Putamen (tissue), 1 donor: Measurements from ENCODE around the gene NFXL1.

Experiments used
- DNase-seq: peaks from one replicate; pipeline ENCODE4 v3.0.0-alpha.2; 2016; ENCODE audit warnings: low spot score

Gene NFXL1

GRCh38 chr4:47882228-47882627 is 32.2 kb downstream of the NFXL1 start:
- no peak for DNase-seq

GRCh38 chr4:47879458-47879857 is 34.9 kb downstream of the NFXL1 start:
- DNase-seq, result no peak

- no peak for DNase-seq
Observed at GRCh38 chr4:47876784-47877546, 37.4 kb downstream of the NFXL1 start.

- DNase-seq, result no peak
Observed at GRCh38 chr4:47876310-47876709, 38.1 kb downstream of the NFXL1 start.

GRCh38 chr4:47873877-47874541 is 40.4 kb downstream of the NFXL1 start:
- DNase-seq, result no peak

GRCh38 chr4:47863486-47863885 is 50.9 kb downstream of the NFXL1 start:
- DNase-seq, result no peak

- no peak for DNase-seq
Observed at GRCh38 chr4:47862297-47862696, 52.1 kb downstream of the NFXL1 start.

- no peak for DNase-seq
Observed at GRCh38 chr4:47860305-47860704, 54.1 kb downstream of the NFXL1 start.

GRCh38 chr4:47858006-47858405 is 56.4 kb downstream of the NFXL1 start:
- no peak for DNase-seq

- no peak for DNase-seq
Observed at GRCh38 chr4:47856713-47857112, 57.7 kb downstream of the NFXL1 start.

- no peak for DNase-seq
Observed at GRCh38 chr4:47855350-47855749, 59.0 kb downstream of the NFXL1 start.

GRCh38 chr4:47852136-47852535 is 62.2 kb downstream of the NFXL1 start:
- DNase-seq, result no peak

GRCh38 chr4:47849466-47849865 is 64.9 kb downstream of the NFXL1 start:
- no peak for DNase-seq

- DNase-seq, result no peak
Observed at GRCh38 chr4:47848041-47848440, 66.3 kb downstream of the NFXL1 start.

- DNase-seq, result no peak
Observed at GRCh38 chr4:47842985-47843384, 71.4 kb downstream of the NFXL1 start.

- DNase-seq, result no peak
Observed at GRCh38 chr4:47840291-47840690, 74.1 kb downstream of the NFXL1 start.

- peak; percentile 60 for DNase-seq
Observed at GRCh38 chr4:47839259-47839658, 75.1 kb downstream of the NFXL1 start.

GRCh38 chr4:47838445-47838844 is 75.9 kb downstream of the NFXL1 start:
- DNase-seq, result no peak

GRCh38 chr4:47837908-47838294 is 76.5 kb downstream of the NFXL1 start, which contains the start of gene CORIN:
CORIN (minus strand) TSS chr4:47838067; CDS start chr4:47837949, 118 bp downstream.
- DNase-seq, result no peak

- DNase-seq, result no peak
Observed at GRCh38 chr4:47837094-47837907, 77.1 kb downstream of the NFXL1 start.

- peak; percentile 72 for DNase-seq
Observed at GRCh38 chr4:47836641-47837093, 77.7 kb downstream of the NFXL1 start.

- no peak for DNase-seq
Observed at GRCh38 chr4:47835494-47835893, 78.9 kb downstream of the NFXL1 start.
